Measurements from ENCODE around the gene HID1. TPM values are rescaled to one million over a fixed set of nuclear protein-coding genes. Genes with fewer than 3 reads are reported as not detected.

HID1 gene
- total and polyA plus RNA-seq, 2 of the 4 experiments (the other 2 are of a cell fraction) = 0.18 to 1.7 TPM

- DNase-seq = no peak
- H3K36me3 ChIP-seq (ENCODE audit: control insufficient read depth, insufficient read depth, low read length) = no peaks in the 10 kb centered on the region
- H3K4me3 ChIP-seq (ENCODE audit: insufficient read depth, low read depth, low read length) = peak overlapping the region; percentile 77
- in situ Hi-C loops (cut with MboI; ENCODE audit: low sequenced_read_pairs) (no loop called here), dilution Hi-C loops (cut with HindIII; ENCODE audit: low sequenced_read_pairs, unreplicated experiment) (no loop called here), intact Hi-C loops (cut with micrococcal nuclease) (no loop called here)
- no peak for ATAC-seq (ENCODE audit: low read depth)
- peaks cover 6% of the 10 kb centered on the region; the same call in 1 of the 2 replicates for H3K27me3 ChIP-seq (ENCODE audit: control insufficient read depth, insufficient read depth, low read length)
- peak overlapping the region; percentile 99 for H2AFZ ChIP-seq (replicated peaks; ENCODE audit: low read length, poor library complexity)
- H3K56ac ChIP-seq (ENCODE audit: extremely low read depth, insufficient read depth, low read length) = peak overlapping the region; percentile 68
- no TSS peak for BruUV-seq (replicated peaks)
- CTCF ChIA-PET = no interaction called here
- H2BK20ac ChIP-seq (ENCODE audit: low read depth, low read length) = peak overlapping the region; percentile 3; the same call in 1 of the 2 replicates
- peak overlapping the region; percentile 79 for H3K4ac ChIP-seq (ENCODE audit: low read depth, low read length)
- peak overlapping the region; percentile 65 for H3K23ac ChIP-seq (ENCODE audit: low read depth, low read length)
- H2AK9ac ChIP-seq (replicated peaks; ENCODE audit: low read depth, low read length, poor library complexity) = peak overlapping the region; percentile 70
- H2BK5ac ChIP-seq (ENCODE audit: low read depth, low read length, poor library complexity, severe bottlenecking) = peak overlapping the region; percentile 61
- POLR2A ChIA-PET (ENCODE audit: unreplicated experiment) = no interaction called here
- peak overlapping the region; percentile 90 for H4K5ac ChIP-seq (ENCODE audit: low read depth, low read length)
- TF ChIP-seq CEBPB (IDR thresholded peaks at IDR 0.05; ENCODE audit: low read depth, low read length) (no peak), FOS (IDR thresholded peaks at IDR 0.05; ENCODE audit: low read depth, low read length) (no peak), MAFK (IDR thresholded peaks at IDR 0.05; ENCODE audit: low read depth, low read length) (no peak), RCOR1 (IDR thresholded peaks at IDR 0.05; ENCODE audit: insufficient replicate concordance, low read length) (no peak), RFX5 (IDR thresholded peaks at IDR 0.05; ENCODE audit: low read depth, low read length) (no peak), SMC3 (IDR thresholded peaks at IDR 0.05; ENCODE audit: low read depth, low read length) (peak; percentile 1; the same call in 1 of the 2 replicates)
- no peaks in the 10 kb centered on the region for H3K9me3 ChIP-seq (ENCODE audit: control insufficient read depth, insufficient read depth, low read length)
- peak overlapping the region; percentile 88 for H3K14ac ChIP-seq (replicated peaks; ENCODE audit: low read depth, low read length)
- peak overlapping the region; percentile 71 for H2AK5ac ChIP-seq (ENCODE audit: low read depth, low read length)
- peak overlapping the region; percentile 83 for H3K9ac ChIP-seq (ENCODE audit: low read depth, low read length)
- peaks cover 10% of the 10 kb centered on the region for H3K4me1 ChIP-seq (ENCODE audit: control insufficient read depth, insufficient read depth, low read length)
- H2BK120ac ChIP-seq (ENCODE audit: low read depth, low read length) = peak overlapping the region; percentile 66
- H3K9me1 ChIP-seq (ENCODE audit: insufficient read depth, low read length) = peaks cover 5% of the 10 kb centered on the region
- peaks cover 4 to 12% of the 10 kb centered on the region in 2 experiments; a peak in 3 of 4 replicates for H3K79me1 ChIP-seq (ENCODE audit: low read depth in 1 of 2, low read length in 2 of 2)
- WGBS, 2 experiments (ENCODE audit: extremely low coverage in 2 of 2, insufficient read length in 1 of 2) = no CpG with 5 or more reads among the region's 16 CpGs
- H4K20me1 ChIP-seq (ENCODE audit: insufficient read depth, low read length) = no peaks in the 10 kb centered on the region
- peak overlapping the region; percentile 64 for H3K27ac ChIP-seq (ENCODE audit: insufficient read depth, low read length)
- peak overlapping the region; percentile 71 for H3K4me2 ChIP-seq (ENCODE audit: low read depth, low read length)
- peak overlapping the region; percentile 77 to 98 for H4K8ac ChIP-seq (ENCODE audit: low read depth in 2 of 2, low read length in 2 of 2)
- H4K91ac ChIP-seq (ENCODE audit: insufficient read depth, low read depth, low read length) = peak overlapping the region; percentile 67
- H3K18ac ChIP-seq (ENCODE audit: low read depth, low read length) = peak overlapping the region; percentile 73
- H2BK15ac ChIP-seq (ENCODE audit: low read depth, low read length) = peak overlapping the region; percentile 77; the same call in 2 of the 3 replicates
Observed at GRCh38 chr17:74981318-74981978, 8.9 kb upstream of the HID1 start.
